ENCODE measurements around the gene ADPRS.

DNA sequence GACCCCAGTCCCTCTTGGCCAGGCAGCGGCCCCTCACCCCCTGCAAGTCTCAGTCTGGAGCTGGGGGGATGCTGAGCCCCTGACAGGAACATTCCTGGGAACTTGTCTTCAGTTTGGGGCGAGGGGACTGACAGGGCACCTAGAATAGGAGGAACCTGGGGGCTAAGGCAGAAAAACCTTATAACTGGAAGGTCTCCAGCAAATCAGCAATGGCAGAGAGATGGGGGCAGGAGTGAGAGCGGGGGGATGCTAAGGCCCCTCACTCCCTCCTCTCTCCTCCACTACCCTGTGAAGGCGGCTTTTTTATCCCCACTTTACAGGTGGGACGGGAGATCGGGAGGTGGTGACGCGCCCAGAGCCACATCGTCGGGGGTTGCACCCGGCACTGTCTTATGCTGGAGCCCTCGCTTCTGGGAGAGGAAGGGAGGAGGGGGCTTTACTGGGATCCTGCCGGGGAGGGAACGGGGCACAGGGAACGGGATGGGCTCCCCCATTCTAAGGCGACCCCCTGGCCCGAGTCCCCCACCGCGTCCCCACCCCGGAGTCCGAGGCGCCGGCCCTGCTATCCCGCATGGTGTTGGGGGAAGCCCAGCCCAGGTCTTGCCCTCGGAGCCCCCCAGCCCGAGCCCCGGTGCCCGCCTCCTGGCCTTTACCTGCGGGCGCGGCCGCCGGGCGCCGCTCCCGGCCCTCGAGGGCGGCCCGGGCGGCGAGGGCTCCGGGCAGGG, 35.9 kb downstream of the ADPRS start:
- TF ChIP-seq, protein P1, sequence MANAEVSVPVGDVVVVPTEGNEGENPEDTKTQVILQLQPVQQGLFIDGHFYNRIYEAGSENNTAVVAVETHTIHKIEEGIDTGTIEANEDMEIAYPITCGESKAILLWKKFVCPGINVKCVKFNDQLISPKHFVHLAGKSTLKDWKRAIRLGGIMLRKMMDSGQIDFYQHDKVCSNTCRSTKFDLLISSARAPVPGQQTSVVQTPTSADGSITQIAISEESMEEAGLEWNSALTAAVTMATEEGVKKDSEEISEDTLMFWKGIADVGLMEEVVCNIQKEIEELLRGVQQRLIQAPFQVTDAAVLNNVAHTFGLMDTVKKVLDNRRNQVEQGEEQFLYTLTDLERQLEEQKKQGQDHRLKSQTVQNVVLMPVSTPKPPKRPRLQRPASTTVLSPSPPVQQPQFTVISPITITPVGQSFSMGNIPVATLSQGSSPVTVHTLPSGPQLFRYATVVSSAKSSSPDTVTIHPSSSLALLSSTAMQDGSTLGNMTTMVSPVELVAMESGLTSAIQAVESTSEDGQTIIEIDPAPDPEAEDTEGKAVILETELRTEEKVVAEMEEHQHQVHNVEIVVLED (CRISPR knock-in tag; IDR thresholded peaks at IDR 0.05) = no peak
- TF ChIP-seq NUFIP1 (IDR thresholded peaks at IDR 0.05; ENCODE audit: partially characterized antibody) = no peak
- TF ChIP-seq EZH2 (IDR thresholded peaks at IDR 0.05; ENCODE audit: borderline replicate concordance, low read depth, low read length) = no peak
- TF ChIP-seq JUN (IDR thresholded peaks at IDR 0.05; ENCODE audit: borderline replicate concordance, low read depth, low read length) = no peak
- no peak for TF ChIP-seq JUN (CRISPR knock-in tag; IDR thresholded peaks at IDR 0.05; ENCODE audit: borderline replicate concordance)
- TF ChIP-seq KLF16 (IDR thresholded peaks at IDR 0.05) = no peak
- no peak for TF ChIP-seq POLR2A (conservative IDR thresholded peaks at IDR 0.05)
- TF ChIP-seq SIN3A (IDR thresholded peaks at IDR 0.05; ENCODE audit: borderline replicate concordance in 2 of 2, control insufficient read depth in 1 of 2, low read depth in 2 of 2, low read length in 2 of 2) = no peak
- TF ChIP-seq ETV1 (tag; conservative IDR thresholded peaks at IDR 0.05; ENCODE audit: low read depth) = no peak
- no peak for TF ChIP-seq HCFC1 (IDR thresholded peaks at IDR 0.05; ENCODE audit: low read depth, low read length)
- TF ChIP-seq KDM2B (CRISPR knock-in tag; IDR thresholded peaks at IDR 0.05) = no peak
- no peak for TF ChIP-seq CTCF (IDR thresholded peaks at IDR 0.05 in 2 of 3, conservative IDR thresholded peaks at IDR 0.05 in 1 of 3; ENCODE audit: insufficient read depth in 2 of 3, low read depth in 1 of 3, low read length in 3 of 3)
- no peak for TF ChIP-seq REST (IDR thresholded peaks at IDR 0.05; ENCODE audit: borderline replicate concordance)
- no peak for TF ChIP-seq REST (CRISPR knock-in tag; IDR thresholded peaks at IDR 0.05; ENCODE audit: low read depth)
